AG09319 (cell line): Measurements from ENCODE around the gene ARHGEF17.

ENCODE experiments used
- DNase-seq: peaks from one replicate; pipeline ENCODE4 v3.0.0-alpha.2; 2010; ENCODE audit warnings: low read depth; ENCODE audit errors: extremely low read depth
- TF ChIP-seq, protein P1 (sequence below): IDR thresholded peaks from 2 replicates; pipeline ENCODE4 v1.5.1; 2011; ENCODE audit warnings: low read depth, mild to moderate bottlenecking, inconsistent platforms, low read length, moderate library complexity

ARHGEF17 gene

DNA sequence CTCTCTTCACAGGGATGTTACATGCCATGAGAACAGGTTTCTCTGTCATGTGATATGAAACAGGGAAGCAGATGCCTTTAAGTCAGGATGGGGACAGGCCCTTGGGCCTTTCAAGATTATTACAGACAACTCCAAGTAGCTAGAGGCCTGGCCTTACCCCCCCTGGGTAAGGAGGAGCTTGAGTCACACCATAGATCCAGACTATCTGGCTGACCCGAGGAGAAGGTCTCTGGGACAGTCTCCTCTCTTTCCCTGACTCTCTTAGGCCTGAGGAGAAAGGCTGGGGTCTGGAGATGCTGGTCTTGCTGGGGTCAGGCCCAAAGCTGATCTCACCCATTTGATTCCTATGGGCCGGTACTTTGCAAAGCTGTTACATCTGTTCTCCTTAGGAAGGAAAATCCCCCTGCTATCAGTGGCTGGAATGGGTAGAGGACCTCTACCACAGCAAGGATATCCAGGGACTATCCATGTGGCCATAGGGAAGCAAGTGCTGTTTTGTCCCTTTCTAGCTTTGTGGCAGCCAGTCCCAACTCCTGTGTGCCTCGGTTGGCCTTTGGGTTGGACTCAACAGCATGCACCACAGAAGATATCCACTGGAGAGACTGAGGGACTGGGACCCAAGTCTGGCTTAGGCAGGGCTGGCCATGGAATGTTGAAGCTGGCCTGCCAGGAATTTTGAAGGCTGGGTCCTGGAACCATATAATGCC lies 93.3 kb downstream of the ARHGEF17 start:
- TF ChIP-seq, protein P1, sequence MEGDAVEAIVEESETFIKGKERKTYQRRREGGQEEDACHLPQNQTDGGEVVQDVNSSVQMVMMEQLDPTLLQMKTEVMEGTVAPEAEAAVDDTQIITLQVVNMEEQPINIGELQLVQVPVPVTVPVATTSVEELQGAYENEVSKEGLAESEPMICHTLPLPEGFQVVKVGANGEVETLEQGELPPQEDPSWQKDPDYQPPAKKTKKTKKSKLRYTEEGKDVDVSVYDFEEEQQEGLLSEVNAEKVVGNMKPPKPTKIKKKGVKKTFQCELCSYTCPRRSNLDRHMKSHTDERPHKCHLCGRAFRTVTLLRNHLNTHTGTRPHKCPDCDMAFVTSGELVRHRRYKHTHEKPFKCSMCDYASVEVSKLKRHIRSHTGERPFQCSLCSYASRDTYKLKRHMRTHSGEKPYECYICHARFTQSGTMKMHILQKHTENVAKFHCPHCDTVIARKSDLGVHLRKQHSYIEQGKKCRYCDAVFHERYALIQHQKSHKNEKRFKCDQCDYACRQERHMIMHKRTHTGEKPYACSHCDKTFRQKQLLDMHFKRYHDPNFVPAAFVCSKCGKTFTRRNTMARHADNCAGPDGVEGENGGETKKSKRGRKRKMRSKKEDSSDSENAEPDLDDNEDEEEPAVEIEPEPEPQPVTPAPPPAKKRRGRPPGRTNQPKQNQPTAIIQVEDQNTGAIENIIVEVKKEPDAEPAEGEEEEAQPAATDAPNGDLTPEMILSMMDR = no peak
- DNase-seq = no peak

DNA sequence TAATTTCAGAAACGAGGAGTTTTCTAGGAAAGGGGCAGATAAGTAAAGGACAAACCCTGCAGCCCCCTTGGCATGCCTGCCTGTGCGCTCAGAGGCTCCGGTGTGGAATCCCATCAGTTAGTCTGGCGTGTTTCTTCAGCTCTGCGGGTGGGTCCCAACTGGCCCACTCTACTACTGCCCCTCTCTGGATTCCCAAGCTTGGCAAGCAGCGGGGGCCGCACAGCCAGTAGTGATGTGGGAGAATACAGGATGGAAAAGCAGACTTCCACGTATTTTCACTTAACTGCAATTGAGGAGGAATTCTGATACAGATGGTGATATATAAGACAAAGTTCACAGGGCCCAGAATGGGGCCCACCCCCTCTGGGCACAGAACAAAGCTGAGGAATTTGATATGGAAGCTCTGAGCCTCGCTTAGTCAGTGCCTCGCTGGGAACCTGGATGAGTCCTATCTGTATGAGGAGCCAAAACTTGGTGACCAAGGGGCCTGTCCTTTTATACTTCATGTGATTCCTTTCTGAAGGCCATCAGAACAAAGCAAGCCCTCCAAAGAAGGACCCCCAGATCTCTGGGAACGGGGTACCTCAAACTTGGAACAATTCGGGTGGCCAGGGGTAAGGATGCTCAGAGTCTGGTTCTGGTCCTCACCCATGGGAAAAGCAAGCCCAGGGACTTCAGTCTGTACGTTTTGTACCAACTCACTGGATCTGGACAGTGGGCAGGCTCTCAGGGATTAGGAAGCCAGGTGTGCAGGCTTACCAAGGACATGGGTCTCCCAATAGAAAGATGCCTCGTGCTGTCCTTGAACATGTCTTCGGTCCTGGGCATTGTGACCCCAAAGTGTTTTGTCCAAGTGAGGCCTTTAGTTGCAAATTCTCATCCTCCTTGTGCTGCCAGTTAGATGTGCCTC lies 94.1 kb downstream of the ARHGEF17 start:
- TF ChIP-seq, protein P1 = no peak

DNA sequence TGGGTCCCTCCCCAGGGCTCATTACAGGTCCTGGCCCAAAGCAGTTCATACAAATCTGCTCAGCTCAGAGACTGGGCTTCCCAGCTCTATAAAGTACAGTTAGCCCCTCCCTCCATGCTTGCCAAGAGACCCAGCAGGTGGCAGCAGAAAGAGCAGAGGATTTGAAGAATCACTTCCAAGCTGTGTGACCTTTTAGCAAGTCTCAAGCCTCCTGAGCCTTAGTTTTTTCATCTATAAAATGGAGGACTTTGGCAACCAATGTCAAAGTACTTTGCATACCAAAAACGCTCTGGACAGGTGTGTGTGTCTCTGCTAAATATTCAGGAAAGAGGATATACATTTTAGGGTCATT lies 94.7 kb downstream of the ARHGEF17 start:
- DNase-seq = no peak
- TF ChIP-seq, protein P1 = peak; percentile 21

More for the DNA sequence above, 94.1 kb downstream of the ARHGEF17 start:
- DNase-seq = no peak

DNA sequence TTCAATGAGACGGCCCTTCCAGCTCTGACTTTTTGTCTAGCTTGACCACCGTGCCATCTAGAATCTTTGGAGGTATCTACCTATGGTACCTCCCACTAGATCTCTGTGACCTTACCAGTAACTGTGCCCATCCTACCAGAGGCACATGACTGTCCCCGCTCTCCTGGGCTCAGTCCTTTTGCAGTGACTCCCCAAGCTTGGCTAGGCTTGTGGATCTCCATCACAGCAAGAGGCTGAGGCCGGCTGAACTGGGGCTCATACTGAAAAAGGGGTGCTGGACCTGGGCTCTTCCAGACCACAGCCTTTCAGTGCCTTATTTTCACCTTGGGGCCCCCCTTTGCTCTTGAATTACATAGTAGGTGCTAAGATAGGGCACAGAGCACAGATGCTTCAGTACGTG lies 95.5 kb downstream of the ARHGEF17 start:
- TF ChIP-seq, protein P1 = no peak
- DNase-seq = no peak

DNA sequence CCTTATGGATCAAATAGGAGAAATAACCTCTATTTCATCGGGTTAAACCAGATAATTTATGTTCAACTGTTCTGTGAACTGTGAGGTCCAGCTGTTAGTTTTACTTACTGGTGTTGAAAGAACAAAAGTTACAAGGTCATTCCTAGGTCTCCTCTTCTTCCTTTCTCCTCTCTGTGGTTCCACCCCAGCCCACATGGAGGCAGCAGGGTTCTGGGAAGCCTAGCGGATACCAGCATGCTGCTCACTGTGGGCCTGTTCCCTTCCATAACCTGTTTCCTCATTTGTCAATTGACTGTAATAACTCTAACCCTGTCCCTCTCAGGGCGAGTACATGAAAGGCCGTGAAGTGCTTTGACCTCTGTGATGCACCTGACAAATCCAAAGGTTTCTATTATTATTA lies 96.0 kb downstream of the ARHGEF17 start:
- DNase-seq = no peak
- TF ChIP-seq, protein P1 = peak; percentile 71

DNA sequence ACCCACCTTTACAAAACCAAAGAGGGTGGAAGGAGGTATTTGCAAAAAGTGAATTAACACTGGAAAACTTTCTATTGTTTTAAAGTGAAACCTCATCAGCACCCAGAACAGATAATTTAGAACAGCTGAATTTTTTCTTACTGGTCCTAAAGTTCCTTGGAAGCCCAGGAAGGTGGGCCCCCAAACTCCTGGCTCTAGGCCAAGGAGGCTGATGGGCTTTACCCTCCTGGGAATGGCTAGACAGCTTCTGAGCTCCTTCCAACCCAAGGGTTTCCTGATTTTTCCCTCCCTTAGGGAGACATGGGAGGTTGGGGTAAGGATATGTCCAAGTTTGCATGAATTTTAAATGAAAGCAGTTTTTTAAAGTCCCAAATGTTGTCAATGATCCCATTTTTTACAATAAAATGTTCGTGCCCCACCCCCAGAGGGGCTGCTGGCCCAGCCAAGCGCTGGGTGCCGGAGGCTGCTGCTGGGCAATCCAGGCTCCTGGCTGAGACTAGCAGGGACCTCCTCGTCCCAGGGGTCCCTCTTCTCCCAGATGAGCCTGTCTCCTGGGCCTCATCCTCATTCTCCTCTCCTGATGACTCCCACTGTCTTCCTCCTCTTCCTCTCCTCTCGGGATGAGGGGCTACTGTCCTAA lies 96.5 kb downstream of the ARHGEF17 start:
- TF ChIP-seq, protein P1 = no peak
- DNase-seq = no peak

DNA sequence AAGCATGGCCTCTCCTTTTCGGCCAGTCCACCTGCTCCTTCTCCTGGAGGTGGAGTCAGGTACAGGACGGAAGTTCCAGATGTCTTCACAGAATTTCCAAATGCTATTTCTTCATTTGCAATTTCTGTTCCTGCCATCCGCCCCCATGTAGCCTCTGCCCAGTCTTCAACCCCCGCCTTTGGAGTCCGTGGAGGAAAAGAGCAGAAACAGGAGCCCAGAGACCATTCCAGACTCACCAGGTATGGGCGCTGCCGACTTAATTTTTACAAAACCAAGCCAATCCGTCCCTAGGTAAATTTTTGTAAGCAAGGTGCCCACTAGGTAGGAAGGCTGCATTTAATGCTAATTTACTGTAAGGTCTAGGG lies 97.1 kb downstream of the ARHGEF17 start:
- TF ChIP-seq, protein P1 = no peak

More for the DNA sequence above, 97.1 kb downstream of the ARHGEF17 start:
- no peak for DNase-seq
